Activated CD4-positive, CD25-positive, alpha-beta regulatory T cell treated with anti-CD3 and anti-CD28 coated beads, Interleukin-2, amount 50 U/mL, for 24 hours (primary cell): ENCODE data around the gene KRTAP6-2.

Source experiments
- ATAC-seq, 2 donors: fragments of 150-1000 bp; cut with Tn5 transposase; one replicate each; pipeline ENCODE4 v1.10.0; 2021; ENCODE audit warnings: mild to moderate bottlenecking in 1 of 2, moderate library complexity in 1 of 2

KRTAP6-2 gene

GRCh38 chr21:30598802-30599201 is at the start of gene KRTAP6-2:
KRTAP6-2 (minus strand) TSS chr21:30598902; CDS start chr21:30598874, 28 bp downstream.
- ATAC-seq = no peak

- ATAC-seq = no peak
These were observed 48.3 kb upstream of the KRTAP6-2 start for GRCh38 chr21:30646904-30647414.

- ATAC-seq = no peak
These were observed 43.9 kb upstream of the KRTAP6-2 start, which contains the start of gene KRTAP20-3 for GRCh38 chr21:30642564-30642963. KRTAP20-3 (plus strand) TSS chr21:30642864.

GRCh38 chr21:30638686-30639085 is 40.0 kb upstream of the KRTAP6-2 start:
- ATAC-seq = no peak

- ATAC-seq = no peak
These were observed 36.2 kb upstream of the KRTAP6-2 start, which contains the start of gene KRTAP20-2 for GRCh38 chr21:30634906-30635305. KRTAP20-2 (plus strand) TSS chr21:30635206; CDS start chr21:30635264, 58 bp downstream.

GRCh38 chr21:30629200-30629599 is 30.5 kb upstream of the KRTAP6-2 start:
- ATAC-seq = no peak

GRCh38 chr21:30628109-30628508 is 29.4 kb upstream of the KRTAP6-2 start:
- no peak for ATAC-seq

- ATAC-seq = no peak
These were observed 26.9 kb upstream of the KRTAP6-2 start for GRCh38 chr21:30625449-30626165.

- no peak for ATAC-seq
These were observed 24.7 kb upstream of the KRTAP6-2 start for GRCh38 chr21:30623362-30623761.

- no peak for ATAC-seq
These were observed 21.8 kb upstream of the KRTAP6-2 start, which contains the start of gene KRTAP20-4 for GRCh38 chr21:30620522-30620921. KRTAP20-4 (plus strand) TSS chr21:30620627.

- ATAC-seq = no peak
These were observed 21.4 kb upstream of the KRTAP6-2 start for GRCh38 chr21:30620080-30620479.

GRCh38 chr21:30616125-30616524 is 17.4 kb upstream of the KRTAP6-2 start, which contains the start of gene KRTAP20-1:
KRTAP20-1 (plus strand) TSS chr21:30616425; CDS start chr21:30616455, 30 bp downstream.
- ATAC-seq = no peak

- ATAC-seq = no peak
These were observed 16.5 kb upstream of the KRTAP6-2 start for GRCh38 chr21:30615199-30615598.

- no peak for ATAC-seq
These were observed 15.1 kb upstream of the KRTAP6-2 start, which contains the start of gene KRTAP6-1 for GRCh38 chr21:30613836-30614235. KRTAP6-1 (minus strand) TSS chr21:30613930; CDS start chr21:30613904, 26 bp downstream.

- no peak for ATAC-seq
These were observed 13.4 kb upstream of the KRTAP6-2 start for GRCh38 chr21:30612132-30612531.

GRCh38 chr21:30605968-30606367 is 7.3 kb upstream of the KRTAP6-2 start:
- ATAC-seq = no peak

- no peak for ATAC-seq
These were observed 2.1 kb upstream of the KRTAP6-2 start, which contains the start of gene KRTAP22-1 for GRCh38 chr21:30600787-30601186. KRTAP22-1 (plus strand) TSS chr21:30601087.

GRCh38 chr21:30592140-30592539 is 6.6 kb downstream of the KRTAP6-2 start, which contains the start of gene KRTAP6-3:
KRTAP6-3 (plus strand) TSS chr21:30592440; CDS start chr21:30592446, 6 bp downstream.
- ATAC-seq = no peak

- ATAC-seq = no peak
These were observed 8.4 kb downstream of the KRTAP6-2 start, which contains the start of gene KRTAP22-2 for GRCh38 chr21:30590297-30590696. KRTAP22-2 (minus strand) TSS chr21:30590397.

- no peak for ATAC-seq
These were observed 15.8 kb downstream of the KRTAP6-2 start for GRCh38 chr21:30582870-30583269.

GRCh38 chr21:30580132-30580531 is 18.6 kb downstream of the KRTAP6-2 start:
- no peak for ATAC-seq

GRCh38 chr21:30579346-30579745 is 19.4 kb downstream of the KRTAP6-2 start:
- ATAC-seq = no peak

GRCh38 chr21:30577766-30578165 is 20.9 kb downstream of the KRTAP6-2 start:
- no peak for ATAC-seq

GRCh38 chr21:30567617-30568016 is 31.1 kb downstream of the KRTAP6-2 start:
- ATAC-seq = no peak
